Measurements from ENCODE around the gene LORICRIN.

The LORICRIN gene

GRCh38 chr1:153250166-153250565, 9.3 kb upstream of the LORICRIN start:
- no peak for DNase-seq (ENCODE audit: low read depth)

- no peak for DNase-seq (ENCODE audit: low read depth)
These were observed 8.4 kb upstream of the LORICRIN start for GRCh38 chr1:153251087-153251486.

DNA sequence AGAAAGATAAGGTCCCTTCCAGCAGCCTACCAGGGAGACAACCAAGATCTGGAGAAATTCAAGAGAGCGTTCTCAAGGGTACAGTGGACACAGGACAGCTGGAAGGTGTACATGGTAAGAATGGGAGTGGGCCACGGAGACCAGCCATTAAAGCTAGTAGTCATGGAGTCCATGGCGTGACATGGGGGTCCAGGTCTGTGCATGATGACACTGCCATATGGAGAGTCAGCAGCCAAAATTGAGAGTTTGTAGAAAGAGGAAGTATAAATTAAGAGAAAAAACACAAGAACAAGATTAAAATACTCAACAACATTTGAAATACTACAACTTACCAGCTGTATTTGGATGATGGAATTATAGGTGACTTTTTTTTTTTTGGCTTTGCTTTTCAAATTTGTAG, 7.9 kb upstream of the LORICRIN start:
- DNase-seq (ENCODE audit: low read depth): no peak

GRCh38 chr1:153251988-153252387, 7.5 kb upstream of the LORICRIN start:
- no peak for DNase-seq (ENCODE audit: low read depth)

- no peak for DNase-seq (ENCODE audit: low read depth)
These were observed 6.4 kb upstream of the LORICRIN start for GRCh38 chr1:153253076-153253475.

DNA sequence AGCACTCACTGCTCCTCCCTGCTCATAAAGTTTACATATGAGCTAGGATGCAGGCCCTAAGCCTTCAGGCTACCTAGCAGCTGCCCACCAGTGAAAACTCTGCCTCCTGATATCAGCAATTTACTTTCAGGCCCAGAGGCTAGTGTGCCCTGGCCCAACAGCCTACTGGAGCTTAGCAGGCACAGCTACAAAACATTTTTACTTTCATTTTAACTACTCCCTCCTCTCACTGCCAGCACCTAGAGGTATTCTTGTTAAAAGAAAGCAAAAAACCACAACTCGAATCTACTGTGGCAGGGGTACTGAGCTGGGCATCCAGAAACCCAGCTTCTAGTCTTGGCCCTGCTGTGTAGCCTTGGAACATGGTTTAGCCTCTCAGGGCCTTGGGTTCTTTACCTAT, 5.8 kb upstream of the LORICRIN start:
- no peak for DNase-seq (ENCODE audit: low read depth)

DNA sequence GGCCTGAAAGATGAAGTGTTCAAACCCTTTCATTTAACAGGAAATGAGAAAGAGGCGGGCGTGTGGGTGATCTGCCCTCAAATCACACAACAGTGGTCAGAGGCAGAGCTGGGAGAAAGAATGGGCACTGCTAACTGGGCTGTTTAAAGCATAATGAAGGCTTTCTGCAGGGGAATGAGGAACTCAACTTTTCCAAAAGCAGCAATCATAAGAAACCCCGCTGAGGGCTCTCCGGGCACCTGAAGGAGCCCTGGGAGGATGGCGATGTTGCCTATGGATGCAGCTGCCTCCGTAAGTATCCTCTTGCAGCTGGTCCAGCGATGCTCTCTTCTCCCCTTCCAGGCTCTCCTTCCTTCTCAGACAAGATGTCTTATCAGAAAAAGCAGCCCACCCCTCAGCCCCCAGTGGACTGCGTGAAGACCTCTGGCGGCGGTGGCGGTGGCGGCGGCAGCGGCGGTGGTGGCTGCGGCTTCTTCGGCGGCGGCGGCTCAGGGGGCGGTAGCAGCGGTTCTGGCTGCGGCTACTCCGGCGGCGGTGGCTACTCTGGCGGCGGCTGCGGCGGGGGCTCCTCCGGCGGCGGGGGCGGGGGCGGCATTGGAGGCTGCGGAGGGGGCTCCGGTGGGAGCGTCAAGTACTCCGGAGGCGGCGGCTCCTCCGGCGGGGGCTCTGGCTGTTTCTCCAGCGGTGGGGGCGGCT, 1.2 kb downstream of the LORICRIN start:
- no peak for DNase-seq (ENCODE audit: low read depth)

DNA sequence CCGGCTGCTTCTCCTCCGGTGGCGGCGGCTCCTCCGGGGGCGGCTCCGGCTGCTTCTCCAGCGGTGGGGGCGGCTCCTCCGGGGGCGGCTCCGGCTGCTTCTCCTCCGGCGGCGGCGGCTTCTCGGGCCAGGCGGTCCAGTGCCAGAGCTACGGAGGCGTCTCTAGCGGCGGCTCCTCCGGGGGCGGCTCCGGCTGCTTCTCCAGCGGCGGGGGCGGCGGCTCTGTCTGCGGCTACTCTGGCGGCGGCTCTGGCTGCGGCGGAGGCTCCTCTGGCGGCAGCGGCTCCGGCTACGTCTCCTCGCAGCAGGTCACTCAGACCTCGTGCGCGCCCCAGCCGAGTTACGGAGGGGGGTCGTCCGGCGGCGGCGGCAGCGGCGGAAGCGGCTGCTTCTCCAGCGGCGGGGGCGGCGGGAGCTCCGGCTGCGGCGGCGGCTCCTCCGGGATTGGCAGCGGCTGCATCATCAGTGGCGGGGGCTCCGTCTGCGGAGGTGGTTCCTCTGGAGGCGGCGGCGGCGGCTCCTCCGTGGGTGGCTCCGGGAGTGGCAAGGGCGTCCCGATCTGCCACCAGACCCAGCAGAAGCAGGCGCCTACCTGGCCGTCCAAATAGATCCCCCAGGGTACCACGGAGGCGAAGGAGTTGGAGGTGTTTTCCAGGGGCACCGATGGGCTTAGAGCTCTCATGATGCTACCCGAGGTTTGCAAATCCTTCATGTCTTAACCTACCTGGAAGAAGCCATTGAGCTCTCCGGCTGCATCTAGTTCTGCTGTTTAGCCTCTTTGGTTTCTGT, 2.0 kb downstream of the LORICRIN start:
- DNase-seq (ENCODE audit: low read depth): no peak

DNA sequence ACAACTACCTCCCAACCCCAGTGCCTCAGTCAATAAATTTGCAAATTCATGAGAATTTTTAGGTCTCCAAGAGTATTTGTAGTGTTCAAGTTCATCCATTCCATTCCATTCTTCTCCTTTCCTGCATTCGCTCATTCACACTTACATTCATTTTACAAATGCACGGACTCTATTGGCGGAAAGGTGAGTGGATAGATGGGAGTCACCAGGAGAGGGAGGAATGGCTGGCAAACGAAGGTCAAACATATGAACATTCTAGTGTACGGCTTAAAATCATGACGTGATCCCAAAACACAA, 2.5 kb downstream of the LORICRIN start:
- DNase-seq (ENCODE audit: low read depth): no peak

DNA sequence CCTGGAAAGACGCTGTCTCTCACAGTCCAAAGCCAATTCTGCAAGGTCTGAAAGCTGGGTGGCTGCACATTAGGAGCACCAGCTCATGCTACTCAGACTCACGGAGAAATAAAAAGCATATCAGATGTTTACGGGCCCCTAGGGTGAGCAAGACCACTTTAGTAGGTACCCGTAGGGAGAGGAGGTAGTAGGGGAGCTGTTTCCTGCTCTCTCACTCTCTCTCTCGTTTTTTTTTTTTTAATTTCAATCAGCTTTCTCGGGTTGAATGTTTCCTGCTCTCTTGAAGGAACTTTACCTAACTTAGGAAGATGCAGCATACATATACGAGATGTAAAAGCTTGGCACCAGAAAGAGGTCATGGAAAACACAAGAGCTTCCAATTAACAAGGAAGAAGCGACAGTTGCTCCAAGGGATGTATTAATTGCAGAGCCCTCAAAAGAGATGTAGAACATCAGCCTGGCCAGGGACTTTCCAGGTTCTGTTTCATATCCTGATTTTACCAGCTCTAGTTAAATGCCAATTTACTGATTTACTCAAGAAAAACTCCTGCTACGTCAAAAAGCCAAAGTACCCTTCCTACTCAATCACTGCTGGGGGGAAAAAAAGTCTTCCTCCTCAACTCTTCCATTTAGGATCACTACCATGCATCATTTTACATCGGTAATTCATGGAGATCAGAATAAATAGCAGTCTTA, 3.1 kb downstream of the LORICRIN start:
- no peak for DNase-seq (ENCODE audit: low read depth)

- no peak for DNase-seq (ENCODE audit: low read depth)
These were observed 6.0 kb downstream of the LORICRIN start for GRCh38 chr1:153265457-153265856.

- no peak for DNase-seq (ENCODE audit: low read depth)
These were observed 12.2 kb downstream of the LORICRIN start for GRCh38 chr1:153271711-153272110.

DNA sequence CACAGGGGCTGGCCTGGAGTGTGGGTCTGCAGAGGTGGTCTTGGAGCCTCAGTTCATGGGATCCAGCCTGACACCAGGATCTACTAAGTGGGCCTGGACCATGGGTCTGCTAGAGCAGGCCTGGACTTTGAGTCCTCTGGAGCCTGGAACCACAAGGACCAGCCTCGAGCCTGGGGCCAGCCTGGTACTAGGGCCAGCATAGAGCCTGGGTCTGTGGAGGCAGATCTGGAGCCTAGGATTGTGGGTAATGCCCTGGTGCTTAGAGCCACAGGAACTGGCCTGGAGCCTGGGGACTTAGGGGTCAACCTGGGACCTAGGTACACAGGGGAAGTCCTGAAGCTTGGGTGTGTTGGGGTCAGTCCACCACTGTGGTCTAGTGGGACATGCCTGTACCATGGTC, 12.7 kb downstream of the LORICRIN start:
- no peak for DNase-seq (ENCODE audit: low read depth)

- DNase-seq (ENCODE audit: low read depth): no peak
These were observed 18.4 kb downstream of the LORICRIN start for GRCh38 chr1:153277852-153278251.

- DNase-seq (ENCODE audit: low read depth): no peak
These were observed 29.3 kb downstream of the LORICRIN start for GRCh38 chr1:153288634-153289275.

DNA sequence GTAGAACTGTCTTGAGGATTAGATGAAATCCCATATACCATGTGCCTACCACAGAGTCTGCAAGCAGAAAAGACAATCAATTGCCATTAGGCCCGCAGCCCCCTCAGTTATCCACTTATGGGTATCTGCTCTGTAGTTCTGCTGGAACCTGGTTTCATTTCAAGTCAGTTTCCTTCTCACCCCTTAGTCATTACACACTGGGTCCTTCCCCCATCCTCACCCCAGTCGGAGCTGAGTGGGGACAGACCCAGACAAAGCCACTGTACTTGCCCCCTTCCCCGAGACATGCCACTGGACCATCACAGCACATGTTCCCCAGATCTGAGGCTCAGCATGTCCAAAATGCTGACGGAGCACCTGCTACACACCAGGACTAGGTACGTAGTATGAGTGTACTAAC, 32.0 kb downstream of the LORICRIN start:
- no peak for DNase-seq (ENCODE audit: low read depth)

GRCh38 chr1:153292185-153292584, 32.7 kb downstream of the LORICRIN start:
- DNase-seq (ENCODE audit: low read depth): no peak

GRCh38 chr1:153292740-153293479, 33.4 kb downstream of the LORICRIN start:
- DNase-seq (ENCODE audit: low read depth): no peak

DNA sequence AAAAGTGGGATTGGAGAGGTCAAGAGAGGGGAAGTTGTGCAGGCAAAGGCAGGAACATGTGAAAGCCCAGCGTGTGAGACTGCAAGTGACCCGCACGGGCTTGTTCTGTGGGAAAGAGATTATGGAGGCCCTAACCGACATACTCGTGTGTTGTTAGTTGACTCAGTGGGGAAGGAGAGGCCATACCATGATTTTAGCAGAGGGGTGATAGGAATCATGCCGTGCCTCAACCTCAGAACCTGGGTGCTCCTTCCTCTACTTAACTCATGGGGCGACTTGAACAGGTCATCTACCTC, 33.9 kb downstream of the LORICRIN start:
- no peak for DNase-seq (ENCODE audit: low read depth)

- DNase-seq (ENCODE audit: low read depth): no peak
These were observed 34.4 kb downstream of the LORICRIN start for GRCh38 chr1:153293851-153294250.

- no peak for DNase-seq (ENCODE audit: low read depth)
These were observed 42.8 kb downstream of the LORICRIN start for GRCh38 chr1:153302308-153302707.

GRCh38 chr1:153305682-153306081, 46.2 kb downstream of the LORICRIN start:
- DNase-seq (ENCODE audit: low read depth): no peak

Data from HS-5 (cell line).